Measurements from ENCODE around the gene SHTN1.

The SHTN1 gene

GRCh38 chr10:116994113-116994890 lies 10.7 kb downstream of the SHTN1 start:
- Histone ChIP-seq H3K9ac (ENCODE audit: low read depth, low read length) (no peak overlapping the region), H3K36me3 (ENCODE audit: insufficient read depth, low read length) (no peaks in the 10 kb centered on the region)

GRCh38 chr10:116993610-116994009 lies 11.4 kb downstream of the SHTN1 start:
- no peaks in the 10 kb centered on the region for H3K36me3 ChIP-seq (ENCODE audit: insufficient read depth, low read length)
- H3K9me3 ChIP-seq (ENCODE audit: control insufficient read depth, insufficient read depth, low read length): no peaks in the 10 kb centered on the region
- peaks cover 38% of the 10 kb centered on the region for H3K4me1 ChIP-seq (ENCODE audit: insufficient read depth, low read length)
- H3K9ac ChIP-seq (ENCODE audit: low read depth, low read length): no peak overlapping the region

More at GRCh38 chr10:116994113-116994890, 10.7 kb downstream of the SHTN1 start:
- H3K9me3 ChIP-seq (ENCODE audit: control insufficient read depth, insufficient read depth, low read length): no peaks in the 10 kb centered on the region
- H3K4me1 ChIP-seq (ENCODE audit: insufficient read depth, low read length): peaks cover 33% of the 10 kb centered on the region

GRCh38 chr10:116992183-116992582 lies 12.8 kb downstream of the SHTN1 start:
- Histone ChIP-seq H3K9me3 (ENCODE audit: control insufficient read depth, insufficient read depth, low read length) (no peaks in the 10 kb centered on the region), H3K4me1 (ENCODE audit: insufficient read depth, low read length) (peaks cover 40% of the 10 kb centered on the region)

GRCh38 chr10:116990276-116990800 lies 14.6 kb downstream of the SHTN1 start:
- Histone ChIP-seq H3K9me3 (ENCODE audit: control insufficient read depth, insufficient read depth, low read length) (no peaks in the 10 kb centered on the region), H3K36me3 (ENCODE audit: insufficient read depth, low read length) (no peaks in the 10 kb centered on the region)

More at GRCh38 chr10:116992183-116992582, 12.8 kb downstream of the SHTN1 start:
- no peak overlapping the region for H3K9ac ChIP-seq (ENCODE audit: low read depth, low read length)
- H3K36me3 ChIP-seq (ENCODE audit: insufficient read depth, low read length): no peaks in the 10 kb centered on the region

GRCh38 chr10:116989439-116989838 lies 15.5 kb downstream of the SHTN1 start:
- Histone ChIP-seq H3K9me3 (ENCODE audit: control insufficient read depth, insufficient read depth, low read length) (no peaks in the 10 kb centered on the region), H3K36me3 (ENCODE audit: insufficient read depth, low read length) (no peaks in the 10 kb centered on the region), H3K9ac (ENCODE audit: low read depth, low read length) (no peak overlapping the region), H3K4me1 (ENCODE audit: insufficient read depth, low read length) (peaks cover 31% of the 10 kb centered on the region)

More at GRCh38 chr10:116990276-116990800, 14.6 kb downstream of the SHTN1 start:
- no peak overlapping the region for H3K9ac ChIP-seq (ENCODE audit: low read depth, low read length)
- peaks cover 31% of the 10 kb centered on the region for H3K4me1 ChIP-seq (ENCODE audit: insufficient read depth, low read length)

DNA sequence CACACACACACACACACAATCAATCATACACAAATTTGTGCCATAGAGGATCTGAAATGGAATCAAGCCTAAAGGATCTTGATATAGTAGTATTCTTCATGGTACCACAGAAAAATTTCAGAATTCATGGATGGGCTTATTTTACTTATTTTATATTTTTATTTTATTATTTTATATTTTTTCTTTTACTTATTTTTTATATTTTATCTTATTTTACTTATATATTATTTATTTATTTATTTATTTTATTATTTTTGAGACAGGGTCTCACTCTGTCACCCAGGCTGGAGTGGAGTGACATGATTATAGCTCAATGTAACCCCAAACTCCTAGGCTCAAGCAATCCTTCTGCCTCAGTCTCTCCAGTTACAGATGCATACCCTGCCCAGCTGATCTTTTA lies 16.7 kb downstream of the SHTN1 start:
- Histone ChIP-seq H3K9me3 (ENCODE audit: control insufficient read depth, insufficient read depth, low read length) (no peaks in the 10 kb centered on the region), H3K36me3 (ENCODE audit: insufficient read depth, low read length) (no peaks in the 10 kb centered on the region), H3K9ac (ENCODE audit: low read depth, low read length) (no peak overlapping the region), H3K4me1 (ENCODE audit: insufficient read depth, low read length) (peaks cover 31% of the 10 kb centered on the region)

DNA sequence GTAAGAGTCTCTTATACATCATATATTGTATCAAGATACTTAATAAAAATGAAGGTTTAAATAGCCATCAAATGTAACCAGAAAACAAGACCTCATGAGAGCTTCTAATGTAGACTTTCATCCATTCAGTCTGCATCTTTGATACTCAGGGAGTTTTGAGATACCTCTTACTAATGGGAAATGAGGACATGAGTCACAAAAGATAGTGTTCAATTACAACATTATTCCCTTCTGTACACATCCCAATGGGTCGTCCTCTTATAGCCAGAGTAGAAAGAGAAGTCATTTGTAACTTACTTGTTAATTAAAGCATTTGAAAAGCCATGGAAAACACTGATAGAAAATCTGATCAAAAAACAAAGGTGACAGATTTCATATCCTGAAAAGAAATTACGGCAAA lies 19.4 kb downstream of the SHTN1 start:
- no peaks in the 10 kb centered on the region for H3K9me3 ChIP-seq (ENCODE audit: control insufficient read depth, insufficient read depth, low read length)
- H3K36me3 ChIP-seq (ENCODE audit: insufficient read depth, low read length): no peaks in the 10 kb centered on the region
- peaks cover 19% of the 10 kb centered on the region for H3K4me1 ChIP-seq (ENCODE audit: insufficient read depth, low read length)
- H3K9ac ChIP-seq (ENCODE audit: low read depth, low read length): no peak overlapping the region

DNA sequence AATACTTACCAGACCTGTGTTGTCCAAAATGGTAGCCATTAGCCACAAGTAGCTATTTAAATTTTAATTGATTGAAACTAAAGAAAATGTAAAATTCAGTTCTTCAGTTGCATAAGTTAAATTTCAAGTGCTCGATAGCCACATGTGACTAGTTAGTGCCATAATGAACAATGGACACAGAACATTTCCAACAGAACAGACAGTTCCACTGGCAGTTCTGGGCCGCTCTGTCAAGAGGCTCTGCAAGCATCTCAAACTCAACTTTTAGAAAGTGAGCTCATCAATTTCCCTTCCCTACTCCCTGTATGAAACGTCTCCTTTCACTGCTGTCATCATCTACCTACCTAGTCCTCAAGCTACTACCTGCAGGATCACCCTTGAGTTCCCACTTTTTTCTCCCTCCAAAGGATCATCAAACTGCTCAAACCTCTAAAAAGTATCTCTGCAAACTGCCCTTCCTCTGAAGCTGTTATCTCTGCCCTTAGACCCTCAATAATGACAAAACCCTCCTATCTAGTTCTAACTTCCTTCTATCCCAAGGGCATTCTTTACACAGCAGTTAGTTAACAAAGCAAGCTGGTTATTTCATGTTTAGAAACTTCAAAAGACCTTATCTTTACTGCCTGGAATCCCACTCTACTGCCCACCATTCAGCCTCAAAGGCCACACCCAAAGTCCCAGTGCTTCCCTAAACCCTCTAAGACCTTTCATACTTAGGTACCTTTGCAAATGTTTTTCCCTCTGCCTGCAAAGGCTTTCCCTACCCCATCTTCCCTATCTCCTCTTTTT lies 20.6 kb downstream of the SHTN1 start:
- Histone ChIP-seq H3K9ac (ENCODE audit: low read depth, low read length) (no peak overlapping the region), H3K36me3 (ENCODE audit: insufficient read depth, low read length) (no peaks in the 10 kb centered on the region), H3K4me1 (ENCODE audit: insufficient read depth, low read length) (peaks cover 15% of the 10 kb centered on the region), H3K9me3 (ENCODE audit: control insufficient read depth, insufficient read depth, low read length) (no peaks in the 10 kb centered on the region)

DNA sequence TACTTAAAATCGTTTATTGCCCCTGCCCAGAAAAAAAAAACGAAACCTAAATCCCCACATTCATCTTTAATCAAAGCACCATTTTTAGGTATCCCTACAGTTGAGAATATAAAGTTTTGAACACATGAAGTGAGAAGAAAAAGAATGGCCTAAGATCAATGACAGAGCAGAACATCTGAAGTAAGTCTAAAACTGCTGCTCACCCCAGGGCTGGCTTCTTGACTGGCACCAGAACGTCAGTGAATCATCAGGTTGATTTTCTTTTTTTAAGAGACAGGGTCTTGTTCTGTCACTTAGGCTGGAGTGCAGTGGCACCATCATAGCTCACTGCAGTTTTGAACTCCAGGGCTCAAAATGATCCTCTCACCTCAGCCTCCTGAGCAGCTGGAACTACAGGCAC lies 24.9 kb downstream of the SHTN1 start:
- H3K9ac ChIP-seq (ENCODE audit: low read depth, low read length): no peak overlapping the region
- H3K4me1 ChIP-seq (ENCODE audit: insufficient read depth, low read length): peaks cover 21% of the 10 kb centered on the region
- no peaks in the 10 kb centered on the region for H3K36me3 ChIP-seq (ENCODE audit: insufficient read depth, low read length)
- no peaks in the 10 kb centered on the region for H3K9me3 ChIP-seq (ENCODE audit: control insufficient read depth, insufficient read depth, low read length)

DNA sequence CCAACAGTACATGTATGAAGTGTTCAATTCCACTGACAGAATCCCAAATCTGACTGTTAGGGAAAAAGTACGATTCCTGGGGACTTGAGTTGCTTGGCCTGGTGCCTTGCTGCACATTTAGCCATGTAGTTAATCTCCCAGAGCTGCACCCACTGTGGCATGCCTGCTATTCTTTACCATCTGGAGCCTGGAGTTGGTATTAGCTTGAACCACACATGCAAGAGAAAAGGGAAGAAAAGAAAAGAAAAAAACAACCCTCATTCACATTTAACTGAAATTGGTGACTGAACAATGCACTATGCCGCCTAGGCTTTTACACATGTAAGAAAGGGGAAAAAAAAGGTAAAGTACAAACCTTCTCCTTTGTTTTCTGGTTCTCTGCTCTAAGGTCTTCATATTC lies 26.1 kb downstream of the SHTN1 start:
- Histone ChIP-seq H3K36me3 (ENCODE audit: insufficient read depth, low read length) (no peaks in the 10 kb centered on the region), H3K9ac (ENCODE audit: low read depth, low read length) (no peak overlapping the region), H3K9me3 (ENCODE audit: control insufficient read depth, insufficient read depth, low read length) (no peaks in the 10 kb centered on the region), H3K4me1 (ENCODE audit: insufficient read depth, low read length) (peaks cover 32% of the 10 kb centered on the region)

- Histone ChIP-seq H3K4me1 (ENCODE audit: insufficient read depth, low read length) (peaks cover 28% of the 10 kb centered on the region), H3K9me3 (ENCODE audit: control insufficient read depth, insufficient read depth, low read length) (no peaks in the 10 kb centered on the region), H3K36me3 (ENCODE audit: insufficient read depth, low read length) (no peaks in the 10 kb centered on the region; the same call in 1 of the 2 replicates), H3K9ac (ENCODE audit: low read depth, low read length) (no peak overlapping the region)
Measured at GRCh38 chr10:116974456-116975005, 30.5 kb downstream of the SHTN1 start.

DNA sequence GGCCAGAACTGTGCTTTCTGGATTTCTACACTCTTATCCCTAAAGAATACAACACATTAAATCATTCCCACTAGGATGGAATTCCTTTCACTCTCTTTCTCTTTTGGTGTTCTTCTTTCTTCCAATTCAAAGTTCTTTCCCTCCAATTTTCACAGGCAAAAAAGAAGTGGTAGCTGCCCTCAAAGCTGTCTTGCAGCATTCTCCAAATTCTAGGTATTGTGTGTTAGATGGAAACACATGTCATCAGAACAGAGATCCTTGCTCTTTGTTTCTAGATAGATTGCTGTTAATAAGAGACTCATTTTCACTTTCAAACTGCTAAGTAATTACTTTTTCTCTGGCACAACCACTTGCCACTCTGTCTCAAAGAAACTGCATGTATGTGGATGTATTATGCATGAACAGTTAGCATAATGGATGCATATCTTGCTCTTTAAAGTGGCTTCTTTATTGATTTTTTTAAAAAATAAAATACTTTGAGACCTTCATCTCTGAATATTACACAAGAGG lies 31.0 kb downstream of the SHTN1 start:
- no peak overlapping the region for H3K9ac ChIP-seq (ENCODE audit: low read depth, low read length)

DNA sequence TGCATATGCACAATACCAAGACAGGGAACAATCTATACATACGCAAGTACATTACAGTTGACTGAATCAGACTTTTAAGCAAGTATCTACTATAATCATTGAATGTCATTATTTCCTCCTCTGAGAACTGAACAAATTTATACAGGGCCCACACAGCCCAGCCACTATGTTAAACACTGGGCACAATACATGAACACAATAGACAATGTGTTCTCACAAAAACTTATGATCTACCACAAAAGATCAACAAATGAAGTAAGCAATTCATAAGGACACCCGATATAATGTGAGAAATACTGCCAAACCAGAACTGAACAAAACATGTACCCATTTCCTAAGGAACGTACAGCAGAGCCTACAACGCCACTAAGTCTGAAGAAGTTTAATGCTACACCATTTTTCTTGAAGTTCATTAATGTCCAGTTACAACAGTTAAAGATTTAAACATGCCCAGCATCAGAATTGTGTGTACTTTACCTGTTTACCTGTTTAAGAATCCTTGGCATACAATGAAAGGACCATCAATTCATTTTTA lies 31.5 kb downstream of the SHTN1 start:
- H3K9me3 ChIP-seq (ENCODE audit: control insufficient read depth, insufficient read depth, low read length): no peaks in the 10 kb centered on the region
- H3K4me1 ChIP-seq (ENCODE audit: insufficient read depth, low read length): peaks cover 18% of the 10 kb centered on the region; the same call in 1 of the 2 replicates
- no peak overlapping the region for H3K9ac ChIP-seq (ENCODE audit: low read depth, low read length)

More for the DNA sequence above, 31.0 kb downstream of the SHTN1 start:
- H3K36me3 ChIP-seq (ENCODE audit: insufficient read depth, low read length): no peaks in the 10 kb centered on the region; the same call in 1 of the 2 replicates
- peaks cover 23% of the 10 kb centered on the region for H3K4me1 ChIP-seq (ENCODE audit: insufficient read depth, low read length)
- H3K9me3 ChIP-seq (ENCODE audit: control insufficient read depth, insufficient read depth, low read length): no peaks in the 10 kb centered on the region

GRCh38 chr10:116972131-116972530 lies 32.9 kb downstream of the SHTN1 start:
- no peak overlapping the region for H3K9ac ChIP-seq (ENCODE audit: low read depth, low read length)
- H3K9me3 ChIP-seq (ENCODE audit: control insufficient read depth, insufficient read depth, low read length): no peaks in the 10 kb centered on the region
- no peaks in the 10 kb centered on the region; the same call in 1 of the 2 replicates for H3K36me3 ChIP-seq (ENCODE audit: insufficient read depth, low read length)
- H3K4me1 ChIP-seq (ENCODE audit: insufficient read depth, low read length): peaks cover 18% of the 10 kb centered on the region; the same call in 1 of the 2 replicates

More for the DNA sequence above, 31.5 kb downstream of the SHTN1 start:
- H3K36me3 ChIP-seq (ENCODE audit: insufficient read depth, low read length): no peaks in the 10 kb centered on the region; the same call in 1 of the 2 replicates

Data from ES-I3 (cell line).